GM12874 (cell line): ENCODE data around the gene OAS1.

Experiments
- TF ChIP-seq, protein P1 (sequence below): IDR thresholded peaks from 2 replicates; pipeline ENCODE4 v1.5.1; 2011; ENCODE audit warnings: low read depth, mild to moderate bottlenecking, control low read depth, low read length, moderate library complexity; ENCODE audit not compliant: insufficient read depth

Gene OAS1

DNA sequence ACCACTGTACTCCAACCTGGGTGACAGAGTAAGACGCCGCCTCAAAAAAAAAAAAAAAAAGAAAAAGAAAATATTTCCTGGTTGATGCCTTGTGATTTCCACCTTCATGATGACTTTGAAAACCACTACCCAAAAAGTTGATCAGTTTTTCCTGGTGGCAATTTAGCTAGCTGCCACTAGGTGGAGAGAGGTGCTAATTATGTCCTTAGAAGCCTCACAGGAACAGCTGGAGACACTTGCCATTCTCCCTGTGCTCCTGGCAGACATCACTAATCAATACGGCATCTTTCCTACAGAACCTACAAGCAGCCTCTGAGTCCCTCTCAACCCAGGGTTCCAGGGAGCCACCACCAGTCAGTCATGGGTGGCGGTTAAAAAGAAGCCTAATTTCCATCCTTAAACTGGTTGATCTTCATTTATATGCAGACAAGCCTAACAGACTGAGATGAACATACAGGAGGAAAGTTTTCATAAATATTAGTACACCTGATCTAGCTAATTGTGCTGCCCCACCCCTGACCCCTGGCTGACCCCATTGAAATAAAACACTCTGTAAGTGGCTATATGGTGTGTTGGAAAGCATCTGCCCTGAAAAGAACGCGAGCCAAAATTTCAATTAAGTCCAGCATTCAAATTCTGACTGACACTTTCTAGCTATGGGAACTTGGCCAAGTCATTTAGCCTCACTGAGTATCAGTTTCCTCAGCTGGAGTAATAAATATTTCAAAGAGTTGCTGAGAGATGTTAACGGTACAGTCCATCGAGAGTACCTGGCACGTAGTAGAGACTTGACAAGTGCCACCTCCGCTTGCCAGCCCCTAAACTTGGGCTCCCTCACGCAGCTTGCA is 6.2 kb upstream of the OAS1 start:
- TF ChIP-seq, protein P1, sequence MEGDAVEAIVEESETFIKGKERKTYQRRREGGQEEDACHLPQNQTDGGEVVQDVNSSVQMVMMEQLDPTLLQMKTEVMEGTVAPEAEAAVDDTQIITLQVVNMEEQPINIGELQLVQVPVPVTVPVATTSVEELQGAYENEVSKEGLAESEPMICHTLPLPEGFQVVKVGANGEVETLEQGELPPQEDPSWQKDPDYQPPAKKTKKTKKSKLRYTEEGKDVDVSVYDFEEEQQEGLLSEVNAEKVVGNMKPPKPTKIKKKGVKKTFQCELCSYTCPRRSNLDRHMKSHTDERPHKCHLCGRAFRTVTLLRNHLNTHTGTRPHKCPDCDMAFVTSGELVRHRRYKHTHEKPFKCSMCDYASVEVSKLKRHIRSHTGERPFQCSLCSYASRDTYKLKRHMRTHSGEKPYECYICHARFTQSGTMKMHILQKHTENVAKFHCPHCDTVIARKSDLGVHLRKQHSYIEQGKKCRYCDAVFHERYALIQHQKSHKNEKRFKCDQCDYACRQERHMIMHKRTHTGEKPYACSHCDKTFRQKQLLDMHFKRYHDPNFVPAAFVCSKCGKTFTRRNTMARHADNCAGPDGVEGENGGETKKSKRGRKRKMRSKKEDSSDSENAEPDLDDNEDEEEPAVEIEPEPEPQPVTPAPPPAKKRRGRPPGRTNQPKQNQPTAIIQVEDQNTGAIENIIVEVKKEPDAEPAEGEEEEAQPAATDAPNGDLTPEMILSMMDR: peak; percentile 76

GRCh38 chr12:112901271-112901670 is 5.5 kb upstream of the OAS1 start:
- TF ChIP-seq, protein P1: no peak

DNA sequence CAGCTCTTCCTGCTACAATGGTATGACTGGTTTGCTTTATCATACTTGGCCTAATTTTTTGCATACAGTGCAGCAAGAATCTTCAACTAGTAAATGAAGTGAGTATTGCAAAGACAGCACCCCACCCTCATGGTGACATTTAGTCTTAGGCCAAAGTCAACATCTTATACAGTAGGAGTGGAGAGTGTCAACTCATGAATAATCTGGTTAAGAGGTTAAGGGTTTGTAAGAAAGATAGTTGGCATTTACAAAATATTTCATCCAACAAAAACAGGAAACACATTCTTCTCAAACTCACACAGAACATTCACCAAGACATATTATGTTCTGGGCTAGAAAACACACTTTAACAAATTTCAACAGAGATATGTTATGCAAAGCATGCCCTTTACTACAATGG is 2.2 kb upstream of the OAS1 start:
- TF ChIP-seq, protein P1: no peak

GRCh38 chr12:112905451-112906089 is 1.2 kb upstream of the OAS1 start:
- TF ChIP-seq, protein P1: no peak

GRCh38 chr12:112907415-112908157 is 824 bp downstream of the OAS1 start:
- TF ChIP-seq, protein P1: no peak

DNA sequence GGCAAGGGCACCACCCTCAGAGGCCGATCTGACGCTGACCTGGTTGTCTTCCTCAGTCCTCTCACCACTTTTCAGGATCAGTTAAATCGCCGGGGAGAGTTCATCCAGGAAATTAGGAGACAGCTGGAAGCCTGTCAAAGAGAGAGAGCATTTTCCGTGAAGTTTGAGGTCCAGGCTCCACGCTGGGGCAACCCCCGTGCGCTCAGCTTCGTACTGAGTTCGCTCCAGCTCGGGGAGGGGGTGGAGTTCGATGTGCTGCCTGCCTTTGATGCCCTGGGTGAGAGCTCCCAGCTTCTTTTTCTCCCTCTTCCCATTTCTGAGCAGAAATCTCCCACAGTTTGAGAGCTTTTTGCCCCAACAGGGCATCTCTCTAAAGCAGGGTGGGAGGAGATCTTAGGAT is 1.8 kb downstream of the OAS1 start:
- TF ChIP-seq, protein P1: no peak

GRCh38 chr12:112909693-112910092 is 2.9 kb downstream of the OAS1 start:
- TF ChIP-seq, protein P1: no peak
